K562 (cell line): Measurements from ENCODE around the gene CDYL. TPM values are rescaled to one million over a fixed set of nuclear protein-coding genes. Genes with fewer than 3 reads are reported as not detected.

Experiments
- ATAC-seq: fragments of 200-7000 bp; cut with Tn5 transposase; 3 replicates; pipeline ENCODE4 v1.9.1; 2020; ENCODE audit warnings: moderate library complexity
- BruUV-seq: library from RNA; stranded (reverse); fragments of 400-500 nt; replicated peaks from 2 replicates; lab custom pipeline; 2021; lab: Mats Ljungman, UMichigan
- CTCF ChIA-PET: fragments of 300-600 bp; formaldehyde crosslinking; extraction: SDS; loops from one replicate; lab custom pipeline; 2021; ENCODE audit warnings: low intra/inter-chr PET ratio; lab: Yijun Ruan, JAX
- POLR2A ChIA-PET: fragments of 300-600, 350-650 bp; sonication (Branson Sonifier 250); formaldehyde crosslinking; extraction: SDS; loops from one replicate; lab custom pipeline; 2021; ENCODE audit warnings: antibody characterized with exemption, inconsistent platforms; lab: Yijun Ruan, JAX
- DNase-seq, 4 experiments: peaks; one replicate each; pipeline versions ENCODE4 v3.0.0 to v3.0.0-alpha.2; 2011 to 2018; ENCODE audit warnings: low spot score in 3 of 4, mixed read lengths in 3 of 4; ENCODE audit errors: extremely low read depth in 1 of 4
- FAIRE-seq: peaks from 2 replicates; lab custom pipeline; 2011; peaks lifted over from hg19 to GRCh38; lab: Jason Lieb, UNC
- H2AFZ ChIP-seq: 2 replicates; pipeline ENCODE4 v1.6.0; 2011; ENCODE audit warnings: low read depth, low read length, control low read depth, inconsistent platforms
- H3K27ac ChIP-seq: fragments of 200-600 bp; 3 replicates; pipeline ENCODE4 v1.8.0; 2011; ENCODE audit warnings: low read depth, mild to moderate bottlenecking, control low read depth, inconsistent platforms, low read length, moderate library complexity, mixed read lengths; ENCODE audit errors: extremely low read depth
- H3K27me3 ChIP-seq, 2 experiments: fragments of 300-600 bp in 1 of 2; 2 replicates in 1 of 2; 3 replicates in 1 of 2; pipeline versions ENCODE4 v1.6.0 to v1.8.0; 2011; ENCODE audit warnings: inconsistent platforms in 2 of 2, low read length in 2 of 2, mild to moderate bottlenecking in 1 of 2, mixed read lengths in 1 of 2, moderate library complexity in 1 of 2; ENCODE audit not compliant: control insufficient read depth in 2 of 2, insufficient read depth in 2 of 2
- H3K36me3 ChIP-seq: fragments of 300-600 bp; 3 replicates; pipeline ENCODE4 v1.8.0; 2011; ENCODE audit warnings: mild to moderate bottlenecking, low read length, inconsistent platforms; ENCODE audit not compliant: control insufficient read depth, insufficient read depth
- H3K4me1 ChIP-seq, 2 experiments: fragments of 200-600 bp in 1 of 2; replicated peaks in 1 of 2; 2 replicates in 1 of 2; 3 replicates in 1 of 2; pipeline versions ENCODE4 v1.5.1 to v1.8.0; 2011; ENCODE audit warnings: inconsistent platforms in 2 of 2, low read length in 2 of 2, mild to moderate bottlenecking in 1 of 2, mixed read lengths in 1 of 2, moderate library complexity in 1 of 2; ENCODE audit not compliant: control insufficient read depth in 2 of 2, insufficient read depth in 2 of 2
- H3K4me2 ChIP-seq: 2 replicates; pipeline ENCODE4 v1.6.1; 2011; ENCODE audit warnings: low read length, control low read depth, inconsistent platforms, mixed read lengths; ENCODE audit not compliant: insufficient read depth
- H3K4me3 ChIP-seq: fragments of 200-600 bp; sonication (generic), shearing (Covaris generic); 2 replicates; pipeline ENCODE4 v1.5.1; 2016; ENCODE audit warnings: control low read depth, inconsistent platforms
- H3K79me2 ChIP-seq: fragments of 200-600 bp; 3 replicates; pipeline ENCODE4 v1.8.0; 2011; ENCODE audit warnings: low read length, inconsistent platforms; ENCODE audit not compliant: control insufficient read depth, insufficient read depth
- H3K9ac ChIP-seq, 2 experiments: 2 replicates each; pipeline versions ENCODE4 v1.6.0 to v1.6.1; 2011; ENCODE audit warnings: low read depth in 2 of 2, low read length in 2 of 2, control low read depth in 1 of 2, inconsistent platforms in 1 of 2, mild to moderate bottlenecking in 1 of 2, mixed read lengths in 1 of 2; ENCODE audit not compliant: insufficient read depth in 1 of 2
- H3K9me1 ChIP-seq: one replicate; pipeline ENCODE4 v1.6.0; 2011; ENCODE audit warnings: inconsistent platforms, mild to moderate bottlenecking, low read length, moderate library complexity; ENCODE audit not compliant: control insufficient read depth, insufficient read depth
- H3K9me3 ChIP-seq: replicated peaks from 2 replicates; pipeline ENCODE4 v1.5.1; 2011; ENCODE audit warnings: low read depth, low read length, inconsistent platforms; ENCODE audit not compliant: control insufficient read depth, insufficient read depth
- H4K20me1 ChIP-seq: replicated peaks from 2 replicates; pipeline ENCODE4 v1.6.1; 2011; ENCODE audit warnings: low read length, inconsistent platforms, mixed read lengths; ENCODE audit not compliant: control insufficient read depth, insufficient read depth
- KDM4B ChIP-seq, 2 experiments: fragments of 450-650 bp in 1 of 2; sonication (generic) in 1 of 2; IDR thresholded peaks; 2 replicates each; pipeline ENCODE4 v1.6.1; 2016 to 2017; ENCODE audit warnings: borderline replicate concordance in 2 of 2, antibody characterized with exemption in 1 of 2, low read depth in 1 of 2, mild to moderate bottlenecking in 1 of 2
- PCBP2 ChIP-seq: fragments of 200-400 bp; formaldehyde crosslinking; IDR thresholded peaks from 2 replicates; pipeline ENCODE4 v1.6.1; 2018; ENCODE audit warnings: low read length, low read depth, mild to moderate bottlenecking, moderate library complexity; ENCODE audit not compliant: poor library complexity, severe bottlenecking
- POLR2A ChIP-seq: fragments of 450-650 bp; conservative IDR thresholded peaks from 2 replicates; pipeline ENCODE4 v1.6.1; 2016
- ZNF146 ChIP-seq: IDR thresholded peaks from one replicate; pipeline ENCODE4 v1.6.1; 2018; ENCODE audit warnings: missing compliant biosample characterization; ENCODE audit not compliant: unreplicated experiment
- ZNF445 ChIP-seq: fragments of 250-450 bp; sonication (Bioruptor Pico); IDR thresholded peaks from 2 replicates; pipeline ENCODE4 v1.4.0; 2020; ENCODE audit warnings: low read depth, mild to moderate bottlenecking, moderate library complexity
- ZNF76 ChIP-seq: fragments of 250-450 bp; sonication (Bioruptor Pico); IDR thresholded peaks from 2 replicates; pipeline ENCODE4 v1.4.0; 2020; ENCODE audit warnings: mild to moderate bottlenecking, moderate library complexity, borderline replicate concordance
- WGBS: fragments of 100-300 bp; shearing (Covaris generic); methylation state at CpG from one replicate; pipeline ENCODE4 v1.1.6; 2016; ENCODE audit warnings: low coverage, mixed read lengths; ENCODE audit not compliant: insufficient coverage; ENCODE audit errors: missing lambda C conversion rate; 5-methylcytosine and 5-hydroxymethylcytosine counted together
- in situ Hi-C: fragments of 300-500 bp; cut with MboI; formaldehyde crosslinking; loops from 4 replicates; pipeline ENCODE4 v1.15.0; 2018; ENCODE audit warnings: inconsistent platforms, mixed read lengths
- intact Hi-C: fragments of 100-400 bp; cut with micrococcal nuclease; formaldehyde crosslinking; loops from 2 replicates; pipeline ENCODE4 v1.14.2; 2022
- polyA plus RNA-seq, 8 experiments: library from polyadenylated mRNA; depleted of rRNA in 4 of 8; stranded (reverse) in 5 of 8; unstranded in 3 of 8; fragments of >200 nt; fragmentation: Nextera tagmentation in 2 of 8; fragmentation: Illumina TruSeq in 1 of 8; extraction: Ambion mirVana in 2 of 8; extraction: Trizol in 1 of 8; gene quantifications; 2 replicates each; pipeline versions ENCODE4 v1.2.1 to v1.2.3, GENCODE V29; 2011 to 2014; ENCODE audit warnings: inconsistent platforms in 1 of 8, missing spikeins in 1 of 8
- total RNA-seq, 7 experiments: library from RNA; depleted of rRNA in 6 of 7; stranded (reverse); fragments of >200 nt in 6 of 7; fragmentation: Illumina TruSeq in 2 of 7; extraction: Trizol in 2 of 7; gene quantifications; 2 replicates each; pipeline versions ENCODE4 v1.2.1 to v1.2.3, GENCODE V29; 2011 to 2021; ENCODE audit warnings: low replicate concordance in 1 of 7
- TF ChIP-seq, protein P1 (sequence below): sonication (generic); formaldehyde crosslinking; IDR thresholded peaks from 2 replicates; pipeline ENCODE4 v1.8.0; 2022; ENCODE audit warnings: mild to moderate bottlenecking, missing genetic modification reagents

The CDYL gene
- total and polyA plus RNA-seq, 9 of the 15 experiments (the other 6 are each of a cell fraction or from before 2014, with no cell fraction given), result 8.1 to 45.8 (median 40.8) TPM

DNA sequence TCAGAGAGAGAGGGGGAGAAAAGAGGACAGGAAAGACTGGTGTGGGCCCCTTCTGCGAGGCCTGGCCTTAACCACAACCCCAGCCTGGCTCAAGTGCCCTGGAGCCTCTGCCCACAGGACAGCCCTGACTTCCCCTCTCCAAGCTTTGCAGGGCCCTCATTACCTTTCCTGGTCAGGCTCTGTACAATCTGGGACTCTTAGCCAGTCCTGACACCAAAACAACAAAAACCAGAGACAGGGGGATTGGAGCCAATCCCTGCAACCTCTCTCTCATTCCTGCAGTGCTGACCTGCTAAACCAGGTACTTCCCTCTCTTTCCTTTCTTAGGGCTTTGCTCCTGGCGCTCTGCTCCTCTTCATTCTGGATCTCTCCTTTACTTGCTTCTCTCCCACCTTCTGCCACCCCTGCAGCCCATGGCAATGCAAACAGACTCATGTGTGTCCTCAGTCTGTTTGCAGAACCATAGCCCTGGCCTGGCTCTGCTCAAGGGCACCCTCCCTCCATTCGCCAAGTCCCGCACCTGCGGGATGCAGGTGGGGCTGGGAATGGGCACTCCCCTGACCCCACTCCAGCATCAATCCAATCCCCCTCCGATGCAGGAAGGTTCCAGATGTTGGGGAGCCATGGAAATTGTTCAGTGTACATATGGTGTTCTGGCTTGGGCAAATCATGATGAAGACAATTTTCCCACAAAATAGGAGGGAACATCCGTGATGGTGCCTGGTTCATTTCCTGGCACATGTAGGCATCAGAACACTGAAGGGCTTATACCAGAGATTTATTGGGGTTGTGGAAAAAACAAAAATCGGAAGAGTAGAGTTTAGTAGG lies 189.6 kb downstream of the CDYL start:
- CTCF ChIA-PET, result no interaction called here
- no peak for FAIRE-seq
- in situ Hi-C loops, result no loop called here

More for the DNA sequence above, 189.6 kb downstream of the CDYL start:
- H3K9me1 ChIP-seq, result no peaks in the 10 kb centered on the region
- H3K27me3 ChIP-seq, result peaks cover 23 to 56% of the 10 kb centered on the region in 2 experiments
- 2% methylated on average over 8 of the region's 8 CpGs for WGBS
- ATAC-seq, result no peak
- no peak overlapping the region for H2AFZ ChIP-seq
- no peaks in the 10 kb centered on the region for H3K36me3 ChIP-seq
- TF ChIP-seq ZNF445 (CRISPR knock-in tag) (no peak), POLR2A (no peak), ZNF146 (no peak), PCBP2 (no peak), KDM4B (IDR thresholded peaks at IDR 0.05; ENCODE audit: borderline replicate concordance in 2 of 2, low read depth in 1 of 2) (no peak), ZNF76 (no peak)
- TF ChIP-seq, protein P1, sequence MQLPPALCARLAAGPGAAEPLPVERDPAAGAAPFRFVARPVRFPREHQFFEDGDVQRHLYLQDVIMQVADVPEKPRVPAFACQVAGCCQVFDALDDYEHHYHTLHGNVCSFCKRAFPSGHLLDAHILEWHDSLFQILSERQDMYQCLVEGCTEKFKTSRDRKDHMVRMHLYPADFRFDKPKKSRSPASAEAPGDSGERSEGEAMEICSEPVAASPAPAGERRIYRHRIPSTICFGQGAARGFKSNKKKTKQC (CRISPR knock-in tag), result no peak
- TF ChIP-seq, all 486 proteins: peak for 0
- BruUV-seq, result no TSS peak
- DNase-seq, result no peak
- intact Hi-C loops, result no loop called here
- Histone ChIP-seq H3K9ac (no peak overlapping the region), H3K4me2 (no peak overlapping the region), H4K20me1 (no peaks in the 10 kb centered on the region), H3K4me3 (no peak overlapping the region), H3K27ac (no peak overlapping the region), H3K9me3 (no peaks in the 10 kb centered on the region), H3K79me2 (no peaks in the 10 kb centered on the region), H3K4me1 (no peaks in the 10 kb centered on the region)
- POLR2A ChIA-PET, result interaction anchor here (1.1 kb wide), 1 partner anchor 24 kb away, joined by 4 read pairs; no protein-coding TSS in a partner anchor
